ENCODE results near the gene MRPS33.
"Not testable (repeated sequence)": the region's sequence is repeated elsewhere in the genome, so short reads cannot be mapped to it uniquely, and the experiment has no call there.

Gene MRPS33

DNA sequence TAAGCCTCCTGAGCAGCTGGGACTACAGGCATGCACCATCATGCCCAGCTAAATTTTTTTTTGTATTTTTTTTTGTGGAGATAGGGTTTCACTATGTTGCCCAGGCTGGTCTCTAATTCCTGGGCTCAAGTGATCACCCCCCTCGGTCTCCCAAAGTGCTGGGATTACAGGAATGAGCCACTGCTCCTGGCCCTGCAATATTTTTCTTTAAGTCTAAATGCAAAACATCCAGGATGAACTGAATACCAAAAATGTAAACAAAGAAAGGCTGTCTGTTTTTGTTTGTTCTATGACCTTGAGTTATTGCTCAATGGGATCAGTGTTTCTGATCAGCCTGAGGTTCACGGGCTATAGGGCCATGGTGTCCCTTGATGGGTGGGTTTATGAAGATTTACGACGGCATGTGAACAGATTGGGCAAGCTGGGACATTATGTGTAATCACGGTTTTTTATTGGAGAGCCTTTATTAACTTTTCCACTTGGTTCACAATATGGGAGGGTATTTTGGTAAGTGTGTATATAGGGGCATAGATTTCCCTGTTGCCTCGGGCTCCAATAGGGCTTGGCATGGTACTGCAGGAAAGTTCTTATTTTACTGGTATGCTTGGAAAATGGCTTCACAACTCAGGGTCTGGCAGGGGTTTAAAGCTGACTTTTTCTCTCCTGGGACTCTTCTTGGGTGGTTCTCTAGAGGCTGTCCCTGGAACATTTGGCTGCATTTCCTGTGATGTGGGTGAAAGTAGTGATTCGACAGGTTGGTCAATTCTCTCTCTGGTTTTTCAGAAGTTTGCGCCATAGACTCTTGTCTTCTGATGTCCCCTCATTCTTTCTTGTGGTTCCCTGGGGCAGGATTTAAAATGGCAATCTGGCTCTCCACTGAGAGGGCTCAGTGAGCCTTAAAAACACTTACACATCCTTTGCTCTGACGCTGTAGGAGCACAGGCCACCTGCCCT is 41.6 kb downstream of the MRPS33 start:
- no peak overlapping the region for H3K4me3 ChIP-seq (ENCODE audit: low read depth, low read length)
- TF ChIP-seq, protein P1, sequence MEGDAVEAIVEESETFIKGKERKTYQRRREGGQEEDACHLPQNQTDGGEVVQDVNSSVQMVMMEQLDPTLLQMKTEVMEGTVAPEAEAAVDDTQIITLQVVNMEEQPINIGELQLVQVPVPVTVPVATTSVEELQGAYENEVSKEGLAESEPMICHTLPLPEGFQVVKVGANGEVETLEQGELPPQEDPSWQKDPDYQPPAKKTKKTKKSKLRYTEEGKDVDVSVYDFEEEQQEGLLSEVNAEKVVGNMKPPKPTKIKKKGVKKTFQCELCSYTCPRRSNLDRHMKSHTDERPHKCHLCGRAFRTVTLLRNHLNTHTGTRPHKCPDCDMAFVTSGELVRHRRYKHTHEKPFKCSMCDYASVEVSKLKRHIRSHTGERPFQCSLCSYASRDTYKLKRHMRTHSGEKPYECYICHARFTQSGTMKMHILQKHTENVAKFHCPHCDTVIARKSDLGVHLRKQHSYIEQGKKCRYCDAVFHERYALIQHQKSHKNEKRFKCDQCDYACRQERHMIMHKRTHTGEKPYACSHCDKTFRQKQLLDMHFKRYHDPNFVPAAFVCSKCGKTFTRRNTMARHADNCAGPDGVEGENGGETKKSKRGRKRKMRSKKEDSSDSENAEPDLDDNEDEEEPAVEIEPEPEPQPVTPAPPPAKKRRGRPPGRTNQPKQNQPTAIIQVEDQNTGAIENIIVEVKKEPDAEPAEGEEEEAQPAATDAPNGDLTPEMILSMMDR (IDR thresholded peaks at IDR 0.05; ENCODE audit: insufficient read depth, low read depth, low read length, missing control alignments): no peak
- DNase-seq (ENCODE audit: low read depth): no peak

DNA sequence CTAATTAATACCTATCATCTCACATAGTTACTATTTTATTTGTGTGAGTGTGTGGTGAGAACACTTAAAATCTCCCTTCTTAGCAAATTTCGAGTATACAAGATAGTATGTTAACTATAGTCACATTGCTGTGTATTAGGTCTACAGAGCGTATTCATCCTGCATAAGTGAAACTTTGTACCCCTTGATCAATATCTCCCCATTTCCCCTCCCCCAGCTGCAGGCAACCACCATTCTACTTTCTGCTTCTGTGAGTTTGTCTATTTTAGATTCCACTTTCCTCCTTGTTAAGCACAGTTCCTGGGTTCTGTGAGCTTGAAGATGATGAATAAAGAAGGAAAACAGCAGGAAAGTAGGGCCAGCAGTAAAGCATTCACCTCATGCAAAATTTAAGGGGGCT is 42.4 kb downstream of the MRPS33 start:
- H3K4me3 ChIP-seq (ENCODE audit: low read depth, low read length): no peak overlapping the region
- DNase-seq (ENCODE audit: low read depth): no peak
- TF ChIP-seq, protein P1 (IDR thresholded peaks at IDR 0.05; ENCODE audit: insufficient read depth, low read depth, low read length, missing control alignments): no peak

DNA sequence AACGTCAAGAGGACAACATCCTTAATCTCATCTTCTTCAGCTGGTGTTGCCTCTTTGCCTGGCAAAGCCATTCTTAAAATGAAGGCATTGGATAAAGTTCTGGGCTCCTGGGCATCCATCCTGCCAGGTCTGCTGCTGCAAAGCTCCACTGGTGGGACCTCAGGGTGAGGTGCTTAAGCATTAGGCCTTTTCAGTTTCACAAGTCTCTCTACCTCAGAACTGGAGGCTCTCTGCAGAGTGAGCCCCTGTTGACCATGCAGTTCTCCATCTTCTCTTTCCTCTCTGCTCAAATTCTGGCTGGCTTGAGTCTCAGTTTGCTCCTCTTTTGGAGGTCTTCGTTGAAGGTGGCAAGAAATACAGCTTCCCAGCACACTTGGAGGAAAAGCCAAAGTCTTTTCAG is 47.3 kb downstream of the MRPS33 start:
- TF ChIP-seq, protein P1 (IDR thresholded peaks at IDR 0.05; ENCODE audit: insufficient read depth, low read depth, low read length, missing control alignments): no peak
- no peak overlapping the region for H3K4me3 ChIP-seq (ENCODE audit: low read depth, low read length)
- DNase-seq (ENCODE audit: low read depth): no peak

DNA sequence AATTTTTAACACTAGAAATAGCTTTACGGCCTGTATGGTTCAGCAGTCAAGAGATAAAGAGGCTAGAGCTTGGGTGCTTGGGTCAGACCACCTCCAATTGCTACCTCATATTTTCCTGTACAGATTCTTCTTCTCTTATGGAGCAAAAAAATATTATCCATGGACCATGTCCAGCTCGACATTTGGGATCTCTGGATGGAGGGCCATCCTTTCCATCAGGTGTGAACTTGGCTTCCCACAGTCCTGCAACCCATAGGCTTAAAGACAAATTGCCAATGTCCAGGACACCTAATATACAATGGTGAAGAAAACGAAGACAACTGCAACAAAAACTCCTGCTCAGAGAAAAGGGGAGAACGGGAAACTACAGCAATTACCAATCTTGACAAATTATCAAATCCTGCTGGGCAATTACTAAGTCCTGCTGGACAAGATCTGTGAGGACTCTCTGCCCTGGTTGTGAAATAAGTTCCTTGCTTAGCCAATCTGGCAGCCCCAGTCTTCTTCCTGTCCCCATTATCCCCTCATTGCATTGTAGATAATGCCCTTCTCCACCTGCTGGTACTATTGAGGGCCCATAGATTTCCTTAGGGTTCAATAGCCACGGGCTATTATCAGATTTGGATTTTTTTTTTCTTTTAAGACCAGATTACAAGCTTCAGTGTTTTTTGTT is 48.1 kb downstream of the MRPS33 start:
- no peak overlapping the region for H3K4me3 ChIP-seq (ENCODE audit: low read depth, low read length)
- no peak for DNase-seq (ENCODE audit: low read depth)
- TF ChIP-seq, protein P1 (IDR thresholded peaks at IDR 0.05; ENCODE audit: insufficient read depth, low read depth, low read length, missing control alignments): no peak

DNA sequence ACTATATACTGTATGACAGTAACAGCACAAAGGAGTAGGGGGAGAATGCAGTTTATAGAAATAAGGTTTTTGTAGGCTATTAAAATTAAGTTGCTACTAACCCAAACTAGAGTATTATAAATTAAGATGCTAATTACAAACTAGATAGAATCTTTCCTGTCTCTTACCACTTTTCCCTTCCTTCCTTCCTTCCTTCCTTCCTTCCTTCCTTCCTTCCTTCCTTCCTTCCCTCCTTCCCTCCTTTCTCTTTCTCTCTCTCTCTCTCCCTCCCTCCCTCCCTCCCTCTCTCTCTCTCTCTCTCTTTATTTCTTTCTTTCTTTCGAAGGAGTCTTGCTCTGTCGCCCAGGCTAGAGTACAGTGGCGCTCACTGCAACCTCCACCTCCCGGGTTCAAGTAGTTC is 53.6 kb downstream of the MRPS33 start:
- no peak overlapping the region for H3K4me3 ChIP-seq (ENCODE audit: low read depth, low read length)
- DNase-seq (ENCODE audit: low read depth): no peak
- TF ChIP-seq, protein P1 (IDR thresholded peaks at IDR 0.05; ENCODE audit: insufficient read depth, low read depth, low read length, missing control alignments): no peak

DNA sequence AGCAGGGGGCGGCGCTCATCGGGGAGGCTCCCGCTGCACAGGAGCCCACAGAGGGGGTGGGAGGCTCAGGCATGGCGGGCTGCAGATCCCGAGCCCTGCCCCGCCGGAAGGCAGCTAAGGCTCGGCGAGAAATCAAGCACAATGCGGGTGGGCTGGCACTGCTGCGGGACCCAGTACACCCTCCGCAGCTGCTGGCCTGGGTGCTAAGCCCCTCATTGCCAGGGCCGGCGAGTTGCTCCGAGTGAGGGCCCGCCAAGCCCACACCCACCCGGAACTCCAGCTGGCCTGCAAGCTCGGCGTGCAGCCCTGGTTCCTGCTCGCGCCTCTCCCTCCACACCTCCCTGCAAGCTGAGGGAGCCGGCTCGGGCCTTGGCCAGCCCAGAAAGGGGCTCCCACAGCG is 57.8 kb downstream of the MRPS33 start:
- H3K4me3 ChIP-seq (ENCODE audit: low read depth, low read length); DNase-seq (ENCODE audit: low read depth): not testable (repeated sequence)

All from GM12865 (cell line).